RWPE2 (cell line): Measurements from ENCODE around the gene CENPI.

Experiments used
- ATAC-seq: fragments of 200-7000 bp; cut with Tn5 transposase; 3 replicates; pipeline ENCODE4 v1.9.1; 2021; ENCODE audit warnings: low read depth
- DNase-seq: peaks from one replicate; pipeline ENCODE4 v3.0.0-alpha.2; 2020; ENCODE audit warnings: low spot score
- H3K27ac ChIP-seq: fragments of 450-650 bp; 2 replicates; pipeline ENCODE4 v1.5.1; 2017; ENCODE audit warnings: mild to moderate bottlenecking; ENCODE audit not compliant: poor library complexity, severe bottlenecking
- H3K27me3 ChIP-seq: fragments of 250-450 bp; sonication (Bioruptor Pico); 2 replicates; pipeline ENCODE4 v1.5.1; 2021; ENCODE audit warnings: mild to moderate bottlenecking, moderate library complexity; ENCODE audit not compliant: insufficient read depth, poor library complexity, severe bottlenecking
- H3K36me3 ChIP-seq: fragments of 250-450 bp; sonication (Bioruptor Pico); 2 replicates; pipeline ENCODE4 v1.5.1; 2020; ENCODE audit warnings: low read depth, mild to moderate bottlenecking, moderate library complexity
- H3K4me1 ChIP-seq: fragments of 250-450 bp; sonication (Bioruptor Pico); 2 replicates; pipeline ENCODE4 v1.5.1; 2021; ENCODE audit warnings: mild to moderate bottlenecking, moderate library complexity; ENCODE audit not compliant: insufficient read depth, poor library complexity, severe bottlenecking
- H3K4me3 ChIP-seq: fragments of 250-450 bp; sonication (Bioruptor Pico); 2 replicates; pipeline ENCODE4 v1.5.1; 2021; ENCODE audit warnings: mild to moderate bottlenecking, moderate library complexity; ENCODE audit not compliant: severe bottlenecking
- H3K9me3 ChIP-seq: fragments of 250-450 bp; sonication (Bioruptor Pico); 2 replicates; pipeline ENCODE4 v1.5.1; 2021; ENCODE audit warnings: mild to moderate bottlenecking, moderate library complexity; ENCODE audit not compliant: severe bottlenecking
- TF ChIP-seq, protein P1 (sequence below): fragments of 450-650 bp; IDR thresholded peaks from one replicate; pipeline ENCODE4 v1.5.1; 2017; ENCODE audit warnings: mild to moderate bottlenecking, moderate library complexity; ENCODE audit not compliant: poor library complexity, severe bottlenecking

The CENPI gene

DNA sequence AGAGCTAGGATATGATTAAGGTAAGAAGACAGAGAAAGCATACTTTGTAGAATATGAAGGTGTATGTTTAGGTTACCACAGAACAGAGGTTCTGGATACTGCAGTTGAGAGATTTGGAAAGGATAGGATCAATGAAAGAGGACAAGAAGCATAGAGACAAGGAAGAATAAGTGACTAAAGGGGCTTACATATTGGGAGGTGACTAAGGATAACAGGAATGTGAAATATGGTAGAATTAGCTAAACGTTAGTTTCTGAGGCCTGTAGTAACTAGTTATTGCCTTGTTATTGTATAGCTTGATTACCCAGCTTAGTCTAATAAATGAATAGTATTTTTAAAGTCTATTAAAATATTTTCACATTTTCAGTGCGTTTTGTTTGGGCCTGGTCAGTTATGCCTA, 38.2 kb downstream of the CENPI start:
- no peaks in the 10 kb centered on the region for H3K4me1 ChIP-seq
- DNase-seq (no peak), ATAC-seq (peak; percentile 21; the same call in 1 of the 3 replicates)
- no peaks in the 10 kb centered on the region for H3K27me3 ChIP-seq
- H3K4me3 ChIP-seq, result no peak overlapping the region
- H3K9me3 ChIP-seq, result no peaks in the 10 kb centered on the region
- TF ChIP-seq, protein P1, sequence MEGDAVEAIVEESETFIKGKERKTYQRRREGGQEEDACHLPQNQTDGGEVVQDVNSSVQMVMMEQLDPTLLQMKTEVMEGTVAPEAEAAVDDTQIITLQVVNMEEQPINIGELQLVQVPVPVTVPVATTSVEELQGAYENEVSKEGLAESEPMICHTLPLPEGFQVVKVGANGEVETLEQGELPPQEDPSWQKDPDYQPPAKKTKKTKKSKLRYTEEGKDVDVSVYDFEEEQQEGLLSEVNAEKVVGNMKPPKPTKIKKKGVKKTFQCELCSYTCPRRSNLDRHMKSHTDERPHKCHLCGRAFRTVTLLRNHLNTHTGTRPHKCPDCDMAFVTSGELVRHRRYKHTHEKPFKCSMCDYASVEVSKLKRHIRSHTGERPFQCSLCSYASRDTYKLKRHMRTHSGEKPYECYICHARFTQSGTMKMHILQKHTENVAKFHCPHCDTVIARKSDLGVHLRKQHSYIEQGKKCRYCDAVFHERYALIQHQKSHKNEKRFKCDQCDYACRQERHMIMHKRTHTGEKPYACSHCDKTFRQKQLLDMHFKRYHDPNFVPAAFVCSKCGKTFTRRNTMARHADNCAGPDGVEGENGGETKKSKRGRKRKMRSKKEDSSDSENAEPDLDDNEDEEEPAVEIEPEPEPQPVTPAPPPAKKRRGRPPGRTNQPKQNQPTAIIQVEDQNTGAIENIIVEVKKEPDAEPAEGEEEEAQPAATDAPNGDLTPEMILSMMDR, result no peak
- peaks cover 35% of the 10 kb centered on the region for H3K36me3 ChIP-seq
- no peak overlapping the region for H3K27ac ChIP-seq
